Measurements from ENCODE around the gene PRRC2C.
A peak's percentile ranks its signal among the peaks of the same experiment; 100 is the strongest.

The PRRC2C gene

DNA sequence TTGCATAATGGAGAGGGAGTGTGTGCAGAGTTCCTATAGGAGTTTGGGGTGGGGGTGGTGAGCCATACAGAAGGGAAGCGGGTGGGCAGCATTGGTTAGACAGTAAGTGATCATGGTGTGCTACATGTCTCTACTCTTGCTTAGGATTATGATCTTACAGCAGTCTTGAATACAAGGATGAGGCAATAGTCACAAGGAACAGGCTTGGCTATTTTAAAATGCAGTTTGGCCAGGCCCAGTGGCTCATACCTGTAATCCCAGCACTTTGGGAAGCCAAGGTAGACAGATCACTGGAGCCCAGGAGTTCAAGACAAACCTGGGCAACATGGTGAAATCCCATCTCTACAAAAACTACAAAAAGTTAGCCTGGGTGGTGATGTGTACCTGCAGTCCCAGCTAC, 154.9 kb downstream of the PRRC2C start:
- no peaks in the 10 kb centered on the region for H3K36me3 ChIP-seq

GRCh38 chr1:171641076-171641864, 155.9 kb downstream of the PRRC2C start:
- H3K4me1 ChIP-seq, result no peaks in the 10 kb centered on the region
- 0 out of 2 replicates have a peak, but pooled peaks cover 2% of the 10 kb centered on the region for H3K27me3 ChIP-seq
- DNase-seq, result no peak
- TF ChIP-seq CTCF (IDR thresholded peaks at IDR 0.05; ENCODE audit: low read depth, low read length), result peak; percentile 15; the same call in 1 of the 2 replicates
- H3K36me3 ChIP-seq, result no peaks in the 10 kb centered on the region
- no peaks in the 10 kb centered on the region for H3K9me3 ChIP-seq
- no peak overlapping the region for H3K4me3 ChIP-seq (ENCODE audit: low read depth, low read length)

More for the DNA sequence above, 154.9 kb downstream of the PRRC2C start:
- Histone ChIP-seq H3K9me3 (no peaks in the 10 kb centered on the region), H3K4me3 (ENCODE audit: low read depth, low read length) (no peak overlapping the region), H3K4me1 (no peaks in the 10 kb centered on the region), H3K27me3 (0 out of 2 replicates have a peak, but pooled peaks cover 2% of the 10 kb centered on the region)
- TF ChIP-seq CTCF (IDR thresholded peaks at IDR 0.05; ENCODE audit: low read depth, low read length), result no peak
- no peak for DNase-seq

DNA sequence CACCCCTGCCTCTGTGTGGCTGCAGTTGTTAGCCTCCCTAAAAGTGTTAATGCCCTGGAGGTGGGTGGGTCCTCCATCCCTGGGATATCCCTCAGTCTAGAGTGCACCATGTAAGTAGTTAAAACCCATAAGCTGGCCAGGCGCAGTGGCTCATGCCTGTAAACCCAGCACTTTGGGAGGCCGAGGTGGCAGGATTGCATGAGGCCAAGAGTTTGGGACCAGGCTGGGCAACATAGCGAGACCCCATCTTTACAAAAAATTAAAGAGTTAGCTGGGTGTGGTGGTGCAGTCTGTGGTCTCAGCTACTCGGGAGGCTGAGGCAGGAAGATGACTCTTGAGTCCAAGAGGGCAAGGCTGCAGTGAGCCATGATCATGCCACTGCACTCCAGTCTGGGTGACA, 156.9 kb downstream of the PRRC2C start:
- H3K27me3 ChIP-seq, result 0 out of 2 replicates have a peak, but pooled peaks cover 2% of the 10 kb centered on the region
- no peaks in the 10 kb centered on the region for H3K4me1 ChIP-seq
- H3K9me3 ChIP-seq, result no peaks in the 10 kb centered on the region
- no peaks in the 10 kb centered on the region for H3K36me3 ChIP-seq
- DNase-seq, result no peak
- no peak for TF ChIP-seq CTCF (IDR thresholded peaks at IDR 0.05; ENCODE audit: low read depth, low read length)
- H3K4me3 ChIP-seq (ENCODE audit: low read depth, low read length), result no peak overlapping the region

Data from BE2C (cell line).